GM12878 (cell line): ENCODE results near the gene POC1B. TPM values are rescaled to one million over a fixed set of nuclear protein-coding genes. Genes with fewer than 3 reads are reported as not detected.

Experiments used
- ATAC-seq: fragments of 200-7000 bp; cut with Tn5 transposase; 3 replicates; pipeline ENCODE4 v1.9.1; 2020; ENCODE audit warnings: mild to moderate bottlenecking, moderate library complexity
- BruUV-seq: library from RNA; stranded (reverse); fragments of 400-500 nt; replicated peaks from 2 replicates; lab custom pipeline; 2021; lab: Mats Ljungman, UMichigan
- CTCF ChIA-PET: fragments of 300-600 bp; sonication (Branson Sonifier 250); formaldehyde crosslinking; extraction: SDS; loops from one replicate; lab custom pipeline; 2021; ENCODE audit warnings: inconsistent platforms; lab: Yijun Ruan, JAX
- POLR2A ChIA-PET: fragments of 350-600 bp; formaldehyde crosslinking; extraction: SDS; loops from one replicate; lab custom pipeline; 2021; ENCODE audit warnings: inconsistent platforms; lab: Charles Lee
- RAD21 ChIA-PET: fragments of 300-600 bp; sonication (Branson Sonifier 250); formaldehyde crosslinking; loops from one replicate; lab custom pipeline; 2023; ENCODE audit warnings: antibody characterized with exemption; ENCODE audit not compliant: unreplicated experiment; lab: Charles Lee
- SMC1A ChIA-PET: fragments of 300-600 bp; sonication (Branson Sonifier 250); formaldehyde crosslinking; loops from one replicate; lab custom pipeline; 2023; ENCODE audit not compliant: unreplicated experiment, uncharacterized antibody; lab: Charles Lee
- DNase-seq: peaks from one replicate; pipeline ENCODE4 v3.0.0-alpha.2; 2011; ENCODE audit warnings: low read depth, low spot score
- FAIRE-seq: peaks from 3 replicates; lab custom pipeline; 2011; peaks lifted over from hg19 to GRCh38; lab: Jason Lieb, UNC
- H2AFZ ChIP-seq: 2 replicates; pipeline ENCODE4 v1.6.0; 2011; ENCODE audit warnings: low read depth, low read length, control low read depth; ENCODE audit not compliant: control insufficient read depth
- H3K27ac ChIP-seq: 2 replicates; pipeline ENCODE4 v1.5.1; 2011; ENCODE audit warnings: control low read depth; ENCODE audit not compliant: control insufficient read depth, insufficient read depth
- H3K27me3 ChIP-seq, 2 experiments: replicated peaks in 1 of 2; 2 replicates each; pipeline versions ENCODE4 v1.6.0 to v1.6.1; 2011; ENCODE audit warnings: low read length in 1 of 2; ENCODE audit not compliant: control insufficient read depth in 2 of 2, insufficient read depth in 2 of 2
- H3K36me3 ChIP-seq, 2 experiments: 2 replicates each; pipeline ENCODE4 v1.5.1; 2011; ENCODE audit warnings: low read length in 1 of 2; ENCODE audit not compliant: control insufficient read depth in 2 of 2, insufficient read depth in 2 of 2
- H3K4me1 ChIP-seq: 2 replicates; pipeline ENCODE4 v1.6.1; 2011; ENCODE audit warnings: mild to moderate bottlenecking, low read length, moderate library complexity, mixed read lengths; ENCODE audit not compliant: control insufficient read depth, insufficient read depth
- H3K4me2 ChIP-seq: 2 replicates; pipeline ENCODE4 v1.6.0; 2011; ENCODE audit warnings: control low read depth; ENCODE audit not compliant: control insufficient read depth, insufficient read depth
- H3K4me3 ChIP-seq: fragments of 200-600 bp; sonication (generic); 2 replicates; pipeline ENCODE4 v1.5.1; 2016
- H3K79me2 ChIP-seq: 2 replicates; pipeline ENCODE4 v1.6.0; 2011; ENCODE audit warnings: low read length; ENCODE audit not compliant: control insufficient read depth, insufficient read depth
- H3K9ac ChIP-seq: 2 replicates; pipeline ENCODE4 v1.8.0; 2011; ENCODE audit warnings: low read length, control low read depth, mixed read lengths; ENCODE audit not compliant: control insufficient read depth, insufficient read depth
- H3K9me3 ChIP-seq: replicated peaks from 3 replicates; pipeline ENCODE4 v1.5.1; 2011; ENCODE audit warnings: mild to moderate bottlenecking, low read length; ENCODE audit not compliant: control insufficient read depth, insufficient read depth
- H4K20me1 ChIP-seq: 2 replicates; pipeline ENCODE4 v1.6.0; 2011; ENCODE audit not compliant: control insufficient read depth, insufficient read depth
- BHLHE40 ChIP-seq, 2 experiments: fragments of 450-650 bp in 1 of 2; IDR thresholded peaks; 2 replicates each; pipeline ENCODE4 v1.6.1; 2011 to 2017; ENCODE audit warnings: low read depth in 2 of 2, borderline replicate concordance in 1 of 2, improper control_type of control experiment in 1 of 2, low read length in 1 of 2, mild to moderate bottlenecking in 1 of 2
- PAX8 ChIP-seq: fragments of 450-650 bp; IDR thresholded peaks from 2 replicates; pipeline ENCODE4 v1.6.1; 2017; ENCODE audit warnings: mild to moderate bottlenecking, moderate library complexity
- SUZ12 ChIP-seq: fragments of 200-600 bp; sonication (generic); IDR thresholded peaks from one replicate; pipeline ENCODE4 v1.6.1; 2018; ENCODE audit warnings: antibody characterized with exemption, mild to moderate bottlenecking; ENCODE audit not compliant: unreplicated experiment
- TCF3 ChIP-seq: IDR thresholded peaks from 2 replicates; pipeline ENCODE4 v1.6.1; 2012; ENCODE audit warnings: low read depth, mild to moderate bottlenecking, low read length, borderline replicate concordance; ENCODE audit not compliant: insufficient read depth
- ZNF384 ChIP-seq: IDR thresholded peaks from 2 replicates; pipeline ENCODE4 v1.6.1; 2012; ENCODE audit warnings: low read depth, mild to moderate bottlenecking, low read length, improper control_type of control experiment, borderline replicate concordance
- in situ Hi-C: fragments of 300-500 bp; cut with MboI; formaldehyde crosslinking; loops from 9 replicates; pipeline ENCODE4 v1.14.3; 2018; ENCODE audit warnings: mixed read lengths
- intact Hi-C: fragments of 100-400 bp; cut with micrococcal nuclease; formaldehyde crosslinking; loops from one replicate; pipeline ENCODE4 v1.14.2; 2022; ENCODE audit not compliant: unreplicated experiment
- polyA plus RNA-seq, 11 experiments: library from polyadenylated mRNA; depleted of rRNA in 4 of 11; unstranded in 6 of 11; stranded (reverse) in 5 of 11; fragments of >200 nt; fragmentation: Nextera tagmentation in 4 of 11; fragmentation: Illumina TruSeq in 1 of 11; extraction: Ambion mirVana in 4 of 11; extraction: Trizol in 1 of 11; gene quantifications; 1 replicate in 1 of 11; 2 replicates in 10 of 11; pipeline versions ENCODE4 v1.2.1 to v1.2.3, GENCODE V29; 2011 to 2016; ENCODE audit warnings: inconsistent platforms in 2 of 11, missing spikeins in 2 of 11, low read depth in 1 of 11
- total RNA-seq, 4 experiments: library from RNA; depleted of rRNA in 3 of 4; stranded (reverse); fragments of >200 nt in 3 of 4; fragmentation: Illumina TruSeq in 1 of 4; extraction: Trizol in 1 of 4; gene quantifications; 2 replicates each; pipeline versions ENCODE4 v1.2.1 to v1.2.3, GENCODE V29; 2013 to 2021

Gene POC1B
- total and polyA plus RNA-seq, 10 of the 15 experiments (the other 5 are each of a cell fraction or from before 2014, with no cell fraction given) = 4.4 to 17.8 (median 11.3) TPM

DNA sequence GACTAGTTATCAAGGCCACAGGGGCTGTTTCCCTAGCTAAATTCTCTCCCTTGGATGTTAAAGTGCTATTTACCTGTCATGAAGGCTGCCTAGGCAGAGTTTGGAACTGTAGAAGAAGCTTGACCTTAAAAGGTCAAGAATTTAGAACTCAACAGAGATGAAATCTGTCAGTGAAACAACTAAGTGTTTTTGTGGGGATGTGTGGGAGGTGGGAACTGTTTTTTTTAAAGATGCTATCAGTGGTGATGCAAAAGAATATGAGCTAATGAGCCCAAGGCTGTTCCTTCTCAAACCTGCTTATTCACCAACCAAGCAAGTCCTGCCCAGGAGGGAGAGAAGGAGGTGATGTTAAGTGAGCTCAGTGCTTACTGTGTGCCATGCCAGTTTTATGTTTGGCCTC, 40.8 kb upstream of the POC1B start:
- BruUV-seq = no TSS peak
- Histone ChIP-seq H3K4me2 (no peak overlapping the region), H3K4me1 (no peaks in the 10 kb centered on the region), H3K79me2 (no peaks in the 10 kb centered on the region), H3K36me3 (no peaks in the 10 kb centered on the region), H3K27me3 (no peaks in the 10 kb centered on the region), H3K27ac (no peak overlapping the region), H3K9ac (no peak overlapping the region), H3K4me3 (no peak overlapping the region), H3K9me3 (no peaks in the 10 kb centered on the region), H4K20me1 (no peaks in the 10 kb centered on the region), H2AFZ (no peak overlapping the region)
- SMC1A ChIA-PET = interaction anchor here (0.5 to 2.3 kb wide), 6 partner anchors 10 to 403 kb away, joined by 3 to 9 read pairs (median 4); no protein-coding TSS in a partner anchor
- DNase-seq (no peak), FAIRE-seq (no peak), ATAC-seq (peak; percentile 44)
- RAD21 ChIA-PET = interaction anchor here (1.0 to 1.5 kb wide), 2 partner anchors 23 to 314 kb away, joined by 3 read pairs; no protein-coding TSS in a partner anchor
- POLR2A ChIA-PET = no interaction called here
- in situ Hi-C loops (no loop called here), intact Hi-C loops (no loop called here)
- TF ChIP-seq ZNF384 (peak; percentile 58), PAX8 (no peak), BHLHE40 (IDR thresholded peaks at IDR 0.05; ENCODE audit: borderline replicate concordance in 1 of 2, low read depth in 2 of 2, low read length in 1 of 2) (no peak), TCF3 (no peak)
- CTCF ChIA-PET = interaction anchor here (0.7 to 1.1 kb wide), 2 partner anchors 25 to 1702 kb away, joined by 3 read pairs; no protein-coding TSS in a partner anchor

DNA sequence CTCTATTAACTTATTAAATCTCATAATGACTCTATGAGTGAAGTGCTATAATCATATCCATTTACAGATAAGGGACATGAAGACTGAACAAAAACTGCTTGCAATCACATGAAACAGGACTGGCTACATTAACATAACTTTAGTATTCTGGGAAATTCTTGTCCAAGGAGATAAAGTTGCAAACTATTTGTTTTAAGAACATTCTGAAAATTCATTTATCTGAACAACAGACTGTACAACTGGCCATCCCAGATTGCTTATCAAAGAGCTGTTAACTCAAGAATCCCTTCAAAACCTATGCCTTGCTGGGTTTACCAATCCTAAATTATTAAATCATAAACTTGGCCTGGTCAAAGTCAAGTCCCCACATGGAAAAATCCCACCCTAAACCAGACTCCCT, 39.2 kb upstream of the POC1B start:
- FAIRE-seq = no peak
- in situ Hi-C loops = no loop called here

More for the DNA sequence above, 39.2 kb upstream of the POC1B start:
- H3K4me3 ChIP-seq = no peak overlapping the region
- no peak overlapping the region for H3K27ac ChIP-seq
- intact Hi-C loops = no loop called here
- no peaks in the 10 kb centered on the region for H3K79me2 ChIP-seq
- POLR2A ChIA-PET = no interaction called here
- BruUV-seq = no TSS peak
- SMC1A ChIA-PET = interaction anchor here (1.9 to 2.3 kb wide), 3 partner anchors 13 to 21 kb away, joined by 5 to 9 read pairs (median 8); no protein-coding TSS in a partner anchor
- no peak overlapping the region for H3K9ac ChIP-seq
- TF ChIP-seq SUZ12 = no peak
- TF ChIP-seq, all 136 proteins: peak for 0
- no peak overlapping the region for H2AFZ ChIP-seq
- no peaks in the 10 kb centered on the region for H3K36me3 ChIP-seq
- DNase-seq = no peak
- ChIA-PET CTCF (interaction anchor here (1.1 to 1.2 kb wide), 2 partner anchors 21 to 450 kb away, joined by 3 read pairs; no protein-coding TSS in a partner anchor), RAD21 (interaction anchor here (1.0 kb wide), 1 partner anchor 319 kb away, joined by 3 read pairs; no protein-coding TSS in a partner anchor)
- no peak overlapping the region for H3K4me2 ChIP-seq
- H4K20me1 ChIP-seq = no peaks in the 10 kb centered on the region
- H3K27me3 ChIP-seq = no peaks in the 10 kb centered on the region
- H3K4me1 ChIP-seq = no peaks in the 10 kb centered on the region
- no peaks in the 10 kb centered on the region for H3K9me3 ChIP-seq
- no peak for ATAC-seq
